Common myeloid progenitor, CD34-positive (primary cell): ENCODE measurements around the gene PTCHD1.

Experiments used
- CTCF ChIA-PET: fragments of 350-600 bp; sonication (Branson Sonifier 250); formaldehyde crosslinking; loops from one replicate; lab custom pipeline; 2021; ENCODE audit warnings: antibody characterized with exemption; lab: Charles Lee
- POLR2A ChIA-PET: fragments of 350-600 bp; sonication (Branson Sonifier 250); formaldehyde crosslinking; loops from one replicate; lab custom pipeline; 2021; ENCODE audit warnings: antibody characterized with exemption; lab: Charles Lee
- DNase-seq, 3 donors: peaks; one replicate each; pipeline versions ENCODE4 v3.0.0 to v3.0.0-alpha.2; 2013
- H3K27ac ChIP-seq, 2 experiments: 1 replicate in 1 of 2; 2 replicates in 1 of 2; pipeline ENCODE4 v1.7.0; 2013; ENCODE audit warnings: inconsistent platforms in 2 of 2, low read length in 2 of 2, mild to moderate bottlenecking in 2 of 2, low read depth in 1 of 2, moderate library complexity in 1 of 2; ENCODE audit not compliant: severe bottlenecking in 2 of 2, insufficient read depth in 1 of 2, poor library complexity in 1 of 2
- H3K27me3 ChIP-seq, 5 experiments: replicated peaks in 2 of 5; 1 replicate in 3 of 5; 2 replicates in 2 of 5; pipeline versions ENCODE4 v1.6.1 to v1.7.0; 2013; ENCODE audit warnings: low read length in 4 of 5, mild to moderate bottlenecking in 2 of 5, moderate library complexity in 2 of 5, inconsistent platforms in 1 of 5; ENCODE audit not compliant: insufficient read depth in 5 of 5, control insufficient read depth in 4 of 5
- H3K36me3 ChIP-seq, 4 experiments: 1 replicate in 2 of 4; 2 replicates in 2 of 4; pipeline versions ENCODE4 v1.6.1 to v1.7.0; 2013; ENCODE audit warnings: low read length in 3 of 4, control low read depth in 1 of 4, mild to moderate bottlenecking in 1 of 4; ENCODE audit not compliant: control insufficient read depth in 4 of 4, insufficient read depth in 4 of 4
- H3K4me1 ChIP-seq, 4 experiments: 1 replicate in 3 of 4; 2 replicates in 1 of 4; pipeline versions ENCODE4 v1.6.1 to v1.7.1; 2013; ENCODE audit warnings: low read length in 3 of 4, mild to moderate bottlenecking in 3 of 4, control low read depth in 1 of 4, inconsistent platforms in 1 of 4, moderate library complexity in 1 of 4; ENCODE audit not compliant: control insufficient read depth in 4 of 4, insufficient read depth in 4 of 4; ENCODE audit errors: control extremely low read depth in 1 of 4
- H3K4me3 ChIP-seq, 7 experiments: 1 replicate in 4 of 7; 2 replicates in 3 of 7; pipeline versions ENCODE4 v1.5.1 to v1.7.0; 2013; ENCODE audit warnings: mild to moderate bottlenecking in 7 of 7, low read length in 6 of 7, moderate library complexity in 6 of 7, inconsistent platforms in 2 of 7, low read depth in 2 of 7, control low read depth in 1 of 7; ENCODE audit not compliant: insufficient read depth in 4 of 7, control insufficient read depth in 1 of 7; ENCODE audit errors: extremely low read depth in 1 of 7
- H3K9me3 ChIP-seq, 5 experiments: 1 replicate in 4 of 5; 2 replicates in 1 of 5; pipeline versions ENCODE4 v1.6.1 to v1.7.1; 2013; ENCODE audit warnings: low read length in 4 of 5, mild to moderate bottlenecking in 2 of 5, inconsistent platforms in 1 of 5, low read depth in 1 of 5, moderate library complexity in 1 of 5; ENCODE audit not compliant: control insufficient read depth in 4 of 5, insufficient read depth in 2 of 5; ENCODE audit errors: control extremely low read depth in 1 of 5
- WGBS: methylation state at CpG from one replicate; pipeline ENCODE4 v1.1.5; 2013; ENCODE audit not compliant: insufficient coverage; 5-methylcytosine and 5-hydroxymethylcytosine counted together

Gene PTCHD1

GRCh38 chrX:23435108-23435507 lies 100.5 kb downstream of the PTCHD1 start:
- Histone ChIP-seq H3K27me3 (no peaks in the 10 kb centered on the region), H3K4me1 (no peaks in the 10 kb centered on the region), H3K9me3 (peaks cover 0 to 3% (median 0%) of the 10 kb centered on the region in 5 experiments), H3K36me3 (no peaks in the 10 kb centered on the region), H3K4me3 (no peak overlapping the region), H3K27ac (no peak overlapping the region)
- no peak for DNase-seq
- 80% methylated on average over 1 of the region's 1 CpG for WGBS
- CTCF ChIA-PET = no interaction called here
- POLR2A ChIA-PET = no interaction called here

GRCh38 chrX:23435575-23435974 lies 100.9 kb downstream of the PTCHD1 start:
- ChIA-PET POLR2A (no interaction called here), CTCF (no interaction called here)
- Histone ChIP-seq H3K9me3 (no peaks in the 10 kb centered on the region), H3K4me3 (no peak overlapping the region), H3K4me1 (no peaks in the 10 kb centered on the region), H3K27ac (no peak overlapping the region), H3K27me3 (no peaks in the 10 kb centered on the region), H3K36me3 (no peaks in the 10 kb centered on the region)
- peak in 2 of 3 donors; percentile 4 for DNase-seq
- 89% methylated on average over 2 of the region's 2 CpGs for WGBS

- Histone ChIP-seq H3K36me3 (no peaks in the 10 kb centered on the region), H3K9me3 (no peaks in the 10 kb centered on the region), H3K4me3 (no peak overlapping the region), H3K27me3 (no peaks in the 10 kb centered on the region), H3K4me1 (no peaks in the 10 kb centered on the region), H3K27ac (no peak overlapping the region)
- WGBS = 64% methylated on average over 1 of the region's 1 CpG
- CTCF ChIA-PET = no interaction called here
- no peak for DNase-seq
- POLR2A ChIA-PET = no interaction called here
Measured at GRCh38 chrX:23436875-23437274, 102.2 kb downstream of the PTCHD1 start.

- ChIA-PET CTCF (no interaction called here), POLR2A (no interaction called here)
- Histone ChIP-seq H3K4me1 (no peaks in the 10 kb centered on the region), H3K27ac (no peak overlapping the region), H3K4me3 (no peak overlapping the region), H3K27me3 (peaks cover 0 to under 1% (median 0%) of the 10 kb centered on the region in 5 experiments), H3K36me3 (no peaks in the 10 kb centered on the region), H3K9me3 (no peaks in the 10 kb centered on the region)
- DNase-seq = no peak
- no CpG with 5 or more reads among the region's 3 CpGs for WGBS
Measured at GRCh38 chrX:23451266-23451665, 116.6 kb downstream of the PTCHD1 start.
